NCI-H2196 (cell line): Measurements from ENCODE around the gene PAIP2.
"Not testable (repeated sequence)": the region's sequence is repeated elsewhere in the genome, so short reads cannot be mapped to it uniquely, and the experiment has no call there.

Experiments used
- DNase-seq: peaks from one replicate; lab custom pipeline; 2025; ENCODE audit not compliant: unreplicated experiment; lab: John Stamatoyannopoulos, UW

Gene PAIP2

GRCh38 chr5:139377226-139377625, 35.6 kb downstream of the PAIP2 start:
- DNase-seq, result no peak

GRCh38 chr5:139378101-139378825, 36.6 kb downstream of the PAIP2 start:
- DNase-seq, result no peak

- no peak for DNase-seq
Measured at GRCh38 chr5:139378941-139379361, 37.3 kb downstream of the PAIP2 start.

- no peak for DNase-seq
Measured at GRCh38 chr5:139379626-139380449, 38.2 kb downstream of the PAIP2 start.

GRCh38 chr5:139381837-139382761, 40.4 kb downstream of the PAIP2 start:
- no peak for DNase-seq

- no peak for DNase-seq
Measured at GRCh38 chr5:139382807-139383206, 41.2 kb downstream of the PAIP2 start.

GRCh38 chr5:139383275-139383992, 41.8 kb downstream of the PAIP2 start, which contains the start of gene SLC23A1:
Gene SLC23A1 (minus strand): TSS chr5:139383297. CDS start chr5:139383253, 44 bp downstream.
- DNase-seq, result no peak

- no peak for DNase-seq
Measured at GRCh38 chr5:139383993-139384590, 42.4 kb downstream of the PAIP2 start.

- no peak for DNase-seq
Measured at GRCh38 chr5:139384591-139385051, 43.0 kb downstream of the PAIP2 start.

GRCh38 chr5:139385061-139386049, 43.7 kb downstream of the PAIP2 start:
- no peak for DNase-seq

- no peak for DNase-seq
Measured at GRCh38 chr5:139386050-139386438, 44.4 kb downstream of the PAIP2 start.

GRCh38 chr5:139386956-139387355, 45.3 kb downstream of the PAIP2 start:
- not testable (repeated sequence) for DNase-seq

GRCh38 chr5:139387611-139388197, 46.0 kb downstream of the PAIP2 start:
- no peak for DNase-seq

- DNase-seq, result no peak
Measured at GRCh38 chr5:139388198-139388821, 46.7 kb downstream of the PAIP2 start.

- DNase-seq, result no peak
Measured at GRCh38 chr5:139389701-139390638, 48.3 kb downstream of the PAIP2 start, which contains the start of gene MZB1. Gene MZB1 (minus strand): TSS chr5:139389913. CDS start chr5:139389856, 57 bp downstream.

- no peak for DNase-seq
Measured at GRCh38 chr5:139390639-139391569, 49.2 kb downstream of the PAIP2 start.
